Ishikawa (cell line): ENCODE results near the gene IL20RB.

Experiments used
- CEBPB ChIP-seq: IDR thresholded peaks from 2 replicates; pipeline ENCODE4 v1.6.1; 2012
- NFIC ChIP-seq: IDR thresholded peaks from 2 replicates; pipeline ENCODE4 v1.6.1; 2012

DNA sequence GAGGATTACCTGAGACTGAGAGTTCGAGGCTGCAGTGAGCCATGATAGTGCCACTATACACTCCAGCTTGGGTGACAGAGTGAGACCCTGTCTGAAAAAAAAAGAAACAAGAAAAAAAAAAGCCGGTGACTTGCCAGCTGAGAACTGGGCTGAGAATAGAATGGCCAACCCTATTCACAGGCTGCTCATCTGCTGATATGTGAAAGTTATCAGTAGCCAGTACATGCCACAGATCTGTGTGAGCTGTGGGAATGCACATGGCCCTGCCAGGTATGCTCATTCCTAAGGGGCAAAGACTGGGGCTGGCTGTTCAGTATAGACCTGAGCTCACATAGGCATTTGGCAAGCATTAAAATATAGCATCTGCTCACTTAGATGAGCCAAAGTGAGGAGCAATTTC lies 30.9 kb downstream of the IL20RB start:
- no peak for TF ChIP-seq NFIC
- TF ChIP-seq CEBPB: no peak
